OCI-LY7 (cell line): ENCODE results near the gene SHC2.

Experiments
- CTCF ChIP-seq: fragments of 200-600 bp; sonication (generic); conservative IDR thresholded peaks from 2 replicates; pipeline ENCODE4 v1.5.1; 2014; ENCODE audit warnings: mild to moderate bottlenecking, antibody characterized with exemption, low read length, moderate library complexity, mixed read lengths
- EZH2phosphoT487 ChIP-seq: fragments of 200-600 bp; sonication (generic); IDR thresholded peaks from 2 replicates; pipeline ENCODE4 v1.6.1; 2018; ENCODE audit warnings: low read depth, borderline replicate concordance, mild to moderate bottlenecking, mixed run types, antibody characterized with exemption, low read length, moderate library complexity, mixed read lengths

- TF ChIP-seq CTCF (no peak), EZH2phosphoT487 (no peak)
Measured at GRCh38 chr19:497869-498510, 37.2 kb upstream of the SHC2 start.
